ENCODE measurements around the gene INTS4.

GRCh38 chr11:78009062-78009461 is 14.6 kb upstream of the INTS4 start:
- no peak for TF ChIP-seq CTCF (IDR thresholded peaks at IDR 0.05; ENCODE audit: borderline replicate concordance, extremely low read depth, low read length, poor library complexity, severe bottlenecking)
- no peak for TF ChIP-seq EZH2 (IDR thresholded peaks at IDR 0.05; ENCODE audit: borderline replicate concordance, low read depth, low read length, severe bottlenecking)

All from DND-41 (cell line).